Neural progenitor cell (in vitro differentiated cells): ENCODE measurements around the gene FAM227A.

Experiments
- CTCF ChIP-seq: fragments of 200-600 bp; sonication (generic); IDR thresholded peaks from 2 replicates; pipeline ENCODE4 v1.5.1; 2017; ENCODE audit warnings: antibody characterized with exemption, mild to moderate bottlenecking
- EZH2 ChIP-seq: fragments of 200-600 bp; sonication (generic); IDR thresholded peaks from 2 replicates; pipeline ENCODE4 v1.6.1; 2017; ENCODE audit warnings: antibody characterized with exemption, mild to moderate bottlenecking, moderate library complexity

DNA sequence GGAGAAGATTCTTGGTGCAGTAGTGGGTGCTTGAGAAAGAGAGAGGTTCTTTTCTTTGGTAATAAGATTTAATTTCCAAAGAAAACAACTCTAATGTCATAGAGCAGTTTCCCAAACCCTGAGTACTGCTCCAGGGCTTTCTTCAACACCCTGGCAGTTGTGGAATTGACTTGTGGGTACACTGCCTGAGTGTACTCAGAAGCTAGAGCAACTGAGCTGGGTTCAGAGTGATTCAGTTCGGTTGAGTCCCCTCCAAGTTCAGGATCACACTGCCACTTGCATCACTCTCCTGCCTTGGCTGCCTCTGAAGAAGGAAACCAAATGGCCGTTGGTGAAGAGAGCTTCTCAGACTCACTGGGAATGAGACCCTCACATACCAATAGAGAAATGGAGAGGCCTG, 91.5 kb downstream of the FAM227A start:
- TF ChIP-seq EZH2 (no peak), CTCF (no peak)
